Adrenal gland (tissue), 12 donors: ENCODE results near the gene PTGS1. TPM values are rescaled to one million over a fixed set of nuclear protein-coding genes. Genes with fewer than 3 reads are reported as not detected.
A peak's percentile ranks its signal among the peaks of the same experiment; 100 is the strongest.

Source experiments
- DNase-seq, 7 donors: peaks; one replicate each; pipeline ENCODE4 v3.0.0-alpha.2; 2019 to 2020
- H3K27ac ChIP-seq, 5 donors: fragments of 200-600 bp; sonication (generic) in 4 of 5; 1 replicate in 3 of 5; 2 replicates in 2 of 5; pipeline versions ENCODE4 v1.5.1 to v1.8.0; 2016 to 2020; ENCODE audit warnings: mild to moderate bottlenecking in 1 of 5
- H3K27me3 ChIP-seq: fragments of 200-600 bp; 2 replicates; pipeline ENCODE4 v1.8.0; 2021
- H3K36me3 ChIP-seq, 2 donors: fragments of 200-600 bp; replicated peaks in 1 of 2; 1 replicate in 1 of 2; 2 replicates in 1 of 2; pipeline versions ENCODE4 v1.5.1 to v1.8.0; 2018 to 2022
- H3K4me1 ChIP-seq, 2 donors: fragments of 200-600 bp; replicated peaks in 1 of 2; 1 replicate in 1 of 2; 2 replicates in 1 of 2; pipeline versions ENCODE4 v1.5.1 to v1.8.0; 2018 to 2021
- H3K4me3 ChIP-seq, 4 donors: fragments of 200-600 bp; sonication (generic) in 3 of 4; one replicate each; pipeline ENCODE4 v1.5.1; 2016 to 2018
- H3K9me3 ChIP-seq, 3 donors: fragments of 200-600 bp; sonication (generic) in 1 of 3; replicated peaks in 1 of 3; 1 replicate in 2 of 3; 2 replicates in 1 of 3; pipeline versions ENCODE4 v1.5.1 to v1.8.0; 2016 to 2021
- CTCF ChIP-seq, 6 experiments: fragments of 450-650 bp in 4 of 6; fragments of 200-600 bp in 2 of 6; sonication (generic) in 1 of 6; IDR thresholded peaks; 1 replicate in 5 of 6; 2 replicates in 1 of 6; pipeline versions ENCODE4 v1.5.1 to v1.8.0; 2016 to 2021; ENCODE audit warnings: antibody characterized with exemption in 6 of 6, mild to moderate bottlenecking in 2 of 6, moderate library complexity in 1 of 6
- POLR2A ChIP-seq, 2 donors: fragments of 450-650 bp; IDR thresholded peaks; one replicate each; pipeline ENCODE4 v1.6.1; 2017; ENCODE audit warnings: antibody characterized with exemption in 2 of 2, mild to moderate bottlenecking in 2 of 2, moderate library complexity in 1 of 2
- WGBS, 4 donors: extraction: QIAGEN DNeasy Blood & Tissue Kit in 2 of 4; methylation state at CpG; one replicate each; pipeline versions ENCODE4 v1.1.5 to v1.1.7; 2013 to 2017; 5-methylcytosine and 5-hydroxymethylcytosine counted together
- intact Hi-C, 2 donors: fragments of 100-400 bp; cut with DNase I; formaldehyde crosslinking; loops; one replicate each; pipeline versions ENCODE4 v1.14.1 to v1.15.0; 2022 to 2023
- polyA plus RNA-seq, 3 donors: library from polyadenylated mRNA; stranded (reverse); fragments of 200-250 nt in 2 of 3; fragments of 350-450 nt in 1 of 3; fragmentation: Illumina TruSeq in 1 of 3; extraction: RNeasy Lipid Tissue Mini Kit (QIAGEN cat#74804) in 1 of 3; gene quantifications; one replicate each; pipeline ENCODE4 v1.2.3, GENCODE V29; 2013 to 2014
- total RNA-seq, 9 donors: library from RNA; depleted of rRNA in 4 of 9; stranded (reverse); fragments of >200 nt in 4 of 9; fragments of 120-200 nt in 1 of 9; fragmentation: NEBNext Ultra II Directional in 1 of 9; extraction: Animal tissue kit (Norgen Biotek cat#: 25700) in 1 of 9; gene quantifications; one replicate each; pipeline versions ENCODE4 v1.1.0 to v1.2.4, GENCODE V29; 2013 to 2023
- donor health status: healthy with polysubstance abuse.
- donor health status: Bipolar disorder and iron deficiency.
- donor health status: DM: yes; HTN: yes; CAD: no.
- donor health status: DM: no; HTN: no; CAD: no.
- donor health status: DM: no; HTN: no; CAD: no.
- donor health status: DM: yes; HTN: yes; CAD: no.

Gene PTGS1
- total and polyA plus RNA-seq, 12 donors: 0.78 to 6.6 (median 5.1) TPM

- Histone ChIP-seq H3K4me3 (no peak overlapping the region), H3K4me1 (no peaks in the 10 kb centered on the region), H3K27ac (no peak overlapping the region), H3K36me3 (no peaks in the 10 kb centered on the region), H3K9me3 (no peaks in the 10 kb centered on the region), H3K27me3 (no peaks in the 10 kb centered on the region)
- intact Hi-C loops: no loop called here
- WGBS, 4 donors: 61 to 84% (median 76%) methylated on average over 2 of the region's 2 CpGs
- no peak for DNase-seq
- no peak for TF ChIP-seq POLR2A (IDR thresholded peaks at IDR 0.05)
- no peak for TF ChIP-seq CTCF (IDR thresholded peaks at IDR 0.05)
Measured at GRCh38 chr9:122392714-122393113, 21.9 kb downstream of the PTGS1 start.

GRCh38 chr9:122393284-122393983 lies 22.6 kb downstream of the PTGS1 start:
- DNase-seq: no peak
- intact Hi-C loops: no loop called here
- no peak for TF ChIP-seq POLR2A (IDR thresholded peaks at IDR 0.05)
- no peak for TF ChIP-seq CTCF (IDR thresholded peaks at IDR 0.05)
- H3K36me3 ChIP-seq: no peaks in the 10 kb centered on the region
- WGBS, 4 donors: 75 to 77% (median 76%) methylated on average over 7 to 8 of the region's 8 CpGs
- H3K27ac ChIP-seq: no peak overlapping the region
- no peaks in the 10 kb centered on the region for H3K9me3 ChIP-seq
- H3K27me3 ChIP-seq: no peaks in the 10 kb centered on the region
- H3K4me3 ChIP-seq: no peak overlapping the region
- H3K4me1 ChIP-seq: no peaks in the 10 kb centered on the region

GRCh38 chr9:122394265-122395125 lies 23.7 kb downstream of the PTGS1 start:
- no peak for TF ChIP-seq CTCF (IDR thresholded peaks at IDR 0.05)
- TF ChIP-seq POLR2A (IDR thresholded peaks at IDR 0.05): no peak
- Histone ChIP-seq H3K4me3 (no peak overlapping the region), H3K9me3 (no peaks in the 10 kb centered on the region), H3K27ac (peak overlapping the region in 2 of 5 donors; percentile 30 to 40), H3K27me3 (no peaks in the 10 kb centered on the region), H3K36me3 (no peaks in the 10 kb centered on the region), H3K4me1 (no peaks in the 10 kb centered on the region)
- DNase-seq: no peak
- 50 to 71% (median 58%) methylated on average over 9 of the region's 9 CpGs for WGBS, 4 donors
- intact Hi-C loops: no loop called here

- Histone ChIP-seq H3K9me3 (no peaks in the 10 kb centered on the region), H3K4me1 (no peaks in the 10 kb centered on the region), H3K27me3 (no peaks in the 10 kb centered on the region), H3K27ac (no peak overlapping the region), H3K36me3 (no peaks in the 10 kb centered on the region), H3K4me3 (no peak overlapping the region)
- no peak for TF ChIP-seq CTCF (IDR thresholded peaks at IDR 0.05)
- TF ChIP-seq POLR2A (IDR thresholded peaks at IDR 0.05): no peak
- 73 to 77% (median 74%) methylated on average over 2 of the region's 2 CpGs for WGBS, 4 donors
- intact Hi-C loops: no loop called here
- no peak for DNase-seq
Measured at GRCh38 chr9:122396614-122397148, 25.9 kb downstream of the PTGS1 start.
